Measurements from ENCODE around the gene SEC31A.
"Not testable (repeated sequence)": the region's sequence is repeated elsewhere in the genome, so short reads cannot be mapped to it uniquely, and the experiment has no call there.

Gene SEC31A

GRCh38 chr4:82833696-82834313 is 57.1 kb downstream of the SEC31A start:
- Histone ChIP-seq H3K27me3 (no peaks in the 10 kb centered on the region), H3K4me3 (ENCODE audit: low read depth, low read length) (no peak overlapping the region), H3K9me3 (no peaks in the 10 kb centered on the region), H3K36me3 (peaks cover 43% of the 10 kb centered on the region), H3K4me1 (no peaks in the 10 kb centered on the region)
- DNase-seq: no peak
- TF ChIP-seq, protein P1, sequence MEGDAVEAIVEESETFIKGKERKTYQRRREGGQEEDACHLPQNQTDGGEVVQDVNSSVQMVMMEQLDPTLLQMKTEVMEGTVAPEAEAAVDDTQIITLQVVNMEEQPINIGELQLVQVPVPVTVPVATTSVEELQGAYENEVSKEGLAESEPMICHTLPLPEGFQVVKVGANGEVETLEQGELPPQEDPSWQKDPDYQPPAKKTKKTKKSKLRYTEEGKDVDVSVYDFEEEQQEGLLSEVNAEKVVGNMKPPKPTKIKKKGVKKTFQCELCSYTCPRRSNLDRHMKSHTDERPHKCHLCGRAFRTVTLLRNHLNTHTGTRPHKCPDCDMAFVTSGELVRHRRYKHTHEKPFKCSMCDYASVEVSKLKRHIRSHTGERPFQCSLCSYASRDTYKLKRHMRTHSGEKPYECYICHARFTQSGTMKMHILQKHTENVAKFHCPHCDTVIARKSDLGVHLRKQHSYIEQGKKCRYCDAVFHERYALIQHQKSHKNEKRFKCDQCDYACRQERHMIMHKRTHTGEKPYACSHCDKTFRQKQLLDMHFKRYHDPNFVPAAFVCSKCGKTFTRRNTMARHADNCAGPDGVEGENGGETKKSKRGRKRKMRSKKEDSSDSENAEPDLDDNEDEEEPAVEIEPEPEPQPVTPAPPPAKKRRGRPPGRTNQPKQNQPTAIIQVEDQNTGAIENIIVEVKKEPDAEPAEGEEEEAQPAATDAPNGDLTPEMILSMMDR (IDR thresholded peaks at IDR 0.05; ENCODE audit: low read depth, low read length): no peak

DNA sequence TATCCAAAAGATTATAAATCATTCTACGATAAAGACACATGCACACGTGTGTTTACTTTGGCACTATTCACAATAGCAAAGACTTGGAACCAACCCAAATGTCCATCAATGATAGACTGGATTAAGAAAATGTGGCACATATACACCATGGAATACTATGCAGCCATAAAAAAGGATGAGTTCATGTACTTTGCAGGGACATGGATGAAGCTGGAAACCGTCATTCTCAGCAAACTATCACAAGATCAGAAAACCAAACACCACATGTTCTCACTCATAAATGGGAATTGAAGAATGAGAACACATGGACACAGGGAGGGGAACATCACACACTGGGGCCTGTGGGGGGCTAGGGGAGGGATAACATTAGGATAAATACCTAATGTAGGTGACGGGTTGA is 57.9 kb downstream of the SEC31A start:
- not testable (repeated sequence) for H3K9me3 ChIP-seq; H3K4me3 ChIP-seq (ENCODE audit: low read depth, low read length); H3K27me3 ChIP-seq; H3K4me1 ChIP-seq; DNase-seq
- H3K36me3 ChIP-seq: peaks cover 40% of the 10 kb centered on the region

- Histone ChIP-seq H3K4me3 (ENCODE audit: low read depth, low read length) (no peak overlapping the region), H3K36me3 (peaks cover 62% of the 10 kb centered on the region), H3K27me3 (no peaks in the 10 kb centered on the region), H3K4me1 (no peaks in the 10 kb centered on the region), H3K9me3 (no peaks in the 10 kb centered on the region)
- DNase-seq: no peak
- TF ChIP-seq, protein P1 (IDR thresholded peaks at IDR 0.05; ENCODE audit: low read depth, low read length): no peak
Observed at GRCh38 chr4:82825425-82825824, 65.5 kb downstream of the SEC31A start.

GRCh38 chr4:82823062-82823461 is 67.9 kb downstream of the SEC31A start:
- no peaks in the 10 kb centered on the region for H3K9me3 ChIP-seq
- H3K4me3 ChIP-seq (ENCODE audit: low read depth, low read length): no peak overlapping the region
- H3K27me3 ChIP-seq: no peaks in the 10 kb centered on the region
- H3K4me1 ChIP-seq: no peaks in the 10 kb centered on the region
- TF ChIP-seq, protein P1 (IDR thresholded peaks at IDR 0.05; ENCODE audit: low read depth, low read length): no peak
- no peak for DNase-seq
- H3K36me3 ChIP-seq: peaks cover 76% of the 10 kb centered on the region

- H3K4me1 ChIP-seq: no peaks in the 10 kb centered on the region
- DNase-seq: no peak
- H3K36me3 ChIP-seq: peaks cover 77% of the 10 kb centered on the region
- TF ChIP-seq, protein P1 (IDR thresholded peaks at IDR 0.05; ENCODE audit: low read depth, low read length): no peak
- H3K9me3 ChIP-seq: no peaks in the 10 kb centered on the region
- no peaks in the 10 kb centered on the region for H3K27me3 ChIP-seq
- no peak overlapping the region for H3K4me3 ChIP-seq (ENCODE audit: low read depth, low read length)
Observed at GRCh38 chr4:82820689-82821088, 70.3 kb downstream of the SEC31A start.

DNA sequence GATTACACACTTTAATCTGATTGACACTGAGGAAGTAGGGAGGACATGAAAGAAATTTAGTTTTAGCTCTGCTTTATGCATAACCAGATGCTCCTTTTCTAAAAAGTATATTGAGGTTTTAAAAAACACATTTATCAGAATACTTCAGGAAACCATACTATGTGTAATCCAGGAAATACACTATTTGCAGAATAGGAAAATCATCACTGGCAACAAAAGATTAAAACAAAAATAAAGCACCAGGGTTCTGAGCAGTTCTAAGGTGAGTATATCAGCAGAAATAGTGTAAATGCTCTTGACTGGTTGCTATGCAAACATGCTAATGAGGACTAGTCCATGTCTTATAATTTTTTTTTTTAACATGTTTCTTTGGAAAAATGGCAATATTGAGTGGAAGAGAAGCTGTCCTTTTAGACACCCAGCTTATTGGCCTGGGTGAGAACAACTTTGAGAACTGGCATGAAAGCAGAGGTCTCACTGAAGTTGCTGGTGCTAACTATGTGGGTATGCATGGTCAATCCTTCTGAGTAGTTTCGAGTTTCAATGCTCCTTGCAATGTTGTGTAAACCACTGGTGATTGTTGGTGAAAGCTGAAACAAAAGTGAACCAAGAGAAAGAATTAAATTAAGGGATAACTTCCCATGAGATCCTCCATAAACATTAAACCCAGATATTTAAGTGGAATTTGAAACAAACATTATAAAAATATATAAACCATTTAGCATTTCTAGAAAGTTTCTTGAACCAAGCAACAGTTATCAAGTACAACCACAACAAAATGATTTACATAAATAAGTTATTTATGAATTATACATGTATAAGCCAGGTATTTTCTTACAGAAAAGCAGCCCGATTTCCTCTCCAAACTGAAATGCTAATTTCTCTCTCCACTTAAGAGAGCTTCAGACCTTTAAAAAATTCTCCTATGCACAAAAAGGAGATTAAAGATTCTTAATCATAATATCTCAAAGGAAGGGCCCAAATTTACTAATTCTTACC is 72.0 kb downstream of the SEC31A start:
- no peaks in the 10 kb centered on the region for H3K27me3 ChIP-seq
- no peaks in the 10 kb centered on the region for H3K9me3 ChIP-seq
- no peak for DNase-seq
- TF ChIP-seq, protein P1 (IDR thresholded peaks at IDR 0.05; ENCODE audit: low read depth, low read length): no peak
- peaks cover 60% of the 10 kb centered on the region for H3K36me3 ChIP-seq
- no peak overlapping the region for H3K4me3 ChIP-seq (ENCODE audit: low read depth, low read length)
- no peaks in the 10 kb centered on the region; the same call in 1 of the 2 replicates for H3K4me1 ChIP-seq

GRCh38 chr4:82816874-82817273 is 74.1 kb downstream of the SEC31A start:
- DNase-seq; H3K4me3 ChIP-seq (ENCODE audit: low read depth, low read length); H3K27me3 ChIP-seq; H3K9me3 ChIP-seq; H3K4me1 ChIP-seq: not testable (repeated sequence)
- peaks cover 42% of the 10 kb centered on the region for H3K36me3 ChIP-seq
